Dermis lymphatic vessel endothelial cell (primary cell): Measurements from ENCODE around the gene TINCR. TPM values are rescaled to one million over a fixed set of nuclear protein-coding genes. Genes with fewer than 3 reads are reported as not detected.

ENCODE experiments used
- total RNA-seq: library from RNA; depleted of rRNA; stranded (reverse); fragments of >200 nt; gene quantifications from 2 replicates; pipeline ENCODE4 v1.2.1, GENCODE V29; 2014

TINCR gene
- total RNA-seq: not detected in 2 replicates

GRCh38 chr19:5567360-5567969, at the start of gene TINCR:
TSS of gene TINCR (minus strand) at chr19:5567953.

Other genes starting within 250 kb of the TINCR start
- gene PTPRS, start 227.1 kb downstream of the TINCR start, total RNA-seq: 43.8 and 60.3 TPM in 2 replicates
- not detected in 2 replicates for gene ZNRF4, start 112.5 kb downstream of the TINCR start, total RNA-seq
- 24.6 and 30.2 TPM in 2 replicates for gene SAFB2, start 54.8 kb upstream of the TINCR start, total RNA-seq
- 35.5 and 49.9 TPM in 2 replicates for gene SAFB, start 55.1 kb upstream of the TINCR start, total RNA-seq
- 26.2 and 71.1 TPM in 2 replicates for gene MICOS13, start 112.6 kb upstream of the TINCR start, total RNA-seq
- gene HSD11B1L, start 113.1 kb upstream of the TINCR start, total RNA-seq: 3.7 and 6.1 TPM in 2 replicates
- 575 and 962 TPM in 2 replicates for gene RPL36, start 122.3 kb upstream of the TINCR start, total RNA-seq
- 47.4 and 48.4 TPM in 2 replicates for gene LONP1, start 152.2 kb upstream of the TINCR start, total RNA-seq
- not detected in 2 replicates for gene CATSPERD, start 152.7 kb upstream of the TINCR start, total RNA-seq
- 0.26 and 0.33 TPM in 2 replicates for gene PRR22, start 216.8 kb upstream of the TINCR start, total RNA-seq
- gene DUS3L, start 223.2 kb upstream of the TINCR start, total RNA-seq: 20.8 and 27.1 TPM in 2 replicates
- 0.26 and 0.65 TPM in 2 replicates for gene NRTN, start 237.1 kb upstream of the TINCR start, total RNA-seq